ENCODE data around the gene GGT6. TPM values are rescaled to one million over a fixed set of nuclear protein-coding genes. Genes with fewer than 3 reads are reported as not detected.

Gene GGT6
- polyA plus RNA-seq, 4 donors: 0.19 to 11.3 (median 7.6) TPM

GRCh38 chr17:4511199-4511932, 49.0 kb downstream of the GGT6 start:
- DNase-seq (ENCODE audit: low read depth in 4 of 4, low spot score in 3 of 4): no peak

- DNase-seq (ENCODE audit: low read depth in 4 of 4, low spot score in 3 of 4): no peak
Observed at GRCh38 chr17:4510618-4510941, 49.8 kb downstream of the GGT6 start.

- DNase-seq (ENCODE audit: low read depth in 4 of 4, low spot score in 3 of 4): no peak
Observed at GRCh38 chr17:4509923-4510617, 50.3 kb downstream of the GGT6 start.

GRCh38 chr17:4509401-4509800, 51.0 kb downstream of the GGT6 start:
- DNase-seq (ENCODE audit: low read depth in 4 of 4, low spot score in 3 of 4): no peak

GRCh38 chr17:4508207-4508606, 52.2 kb downstream of the GGT6 start:
- DNase-seq (ENCODE audit: low read depth in 4 of 4, low spot score in 3 of 4): no peak

- DNase-seq (ENCODE audit: low read depth in 4 of 4, low spot score in 3 of 4): no peak
Observed at GRCh38 chr17:4507361-4508111, 52.8 kb downstream of the GGT6 start.

Other genes starting within 250 kb of the GGT6 start
- gene UBE2G1, start 193.9 kb downstream of the GGT6 start, polyA plus RNA-seq (ENCODE audit: insufficient read length in 4 of 4): 10 to 100 TPM; 42.9 to 70.2 (median 59.4) TPM
- gene SPNS3, start 126.6 kb downstream of the GGT6 start, polyA plus RNA-seq (ENCODE audit: insufficient read length in 4 of 4): 1 to 10 TPM in 3 of 4 donors, under 1 TPM in 1; 0.35 to 3.9 (median 2.2) TPM
- gene SPNS2, start 61.7 kb downstream of the GGT6 start, polyA plus RNA-seq (ENCODE audit: insufficient read length in 4 of 4): 10 to 100 TPM in 3 of 4 donors, 1 to 10 TPM in 1; 3.1 to 57.6 (median 30.3) TPM
- gene MYBBP1A, start 5.2 kb downstream of the GGT6 start, polyA plus RNA-seq (ENCODE audit: insufficient read length in 4 of 4): 10 to 100 TPM; 32.5 to 50.1 (median 36.3) TPM
- 10 to 100 TPM in 3 of 4 donors, 1 to 10 TPM in 1; 1.7 to 67.3 (median 52.0) TPM for gene SMTNL2, start 24.0 kb upstream of the GGT6 start, polyA plus RNA-seq (ENCODE audit: insufficient read length in 4 of 4)
- under 1 TPM; 0.50 to 0.75 (median 0.63) TPM for gene ALOX15, start 81.1 kb upstream of the GGT6 start, polyA plus RNA-seq (ENCODE audit: insufficient read length in 4 of 4)
- gene PELP1, start 143.6 kb upstream of the GGT6 start, polyA plus RNA-seq (ENCODE audit: insufficient read length in 4 of 4): 10 to 100 TPM; 36.2 to 56.5 (median 45.0) TPM
- gene ARRB2, start 150.1 kb upstream of the GGT6 start, polyA plus RNA-seq (ENCODE audit: insufficient read length in 4 of 4): 10 to 100 TPM; 27.9 to 42.1 (median 33.2) TPM
- gene MED11, start 170.9 kb upstream of the GGT6 start, polyA plus RNA-seq (ENCODE audit: insufficient read length in 4 of 4): 10 to 100 TPM; 14.6 to 26.5 (median 22.5) TPM
- under 1 TPM; 0.37 to 0.85 (median 0.58) TPM for gene ZMYND15, start 179.3 kb upstream of the GGT6 start, polyA plus RNA-seq (ENCODE audit: insufficient read length in 4 of 4)
- gene CXCL16, start 179.4 kb upstream of the GGT6 start, polyA plus RNA-seq (ENCODE audit: insufficient read length in 4 of 4): 10 to 100 TPM in 3 of 4 donors, 1 to 10 TPM in 1; 7.6 to 14.1 (median 11.9) TPM
- gene TM4SF5, start 211.3 kb upstream of the GGT6 start, polyA plus RNA-seq (ENCODE audit: insufficient read length in 4 of 4): 1 to 10 TPM in 2 of 4 donors, under 1 TPM in 2; 0.31 to 2.9 (median 1.5) TPM
- 1 to 10 TPM in 1 of 4 donors, under 1 TPM in 3; 0.41 to 1.2 (median 0.59) TPM for gene VMO1, start 225.8 kb upstream of the GGT6 start, polyA plus RNA-seq (ENCODE audit: insufficient read length in 4 of 4)
- 1 to 10 TPM in 3 of 4 donors, under 1 TPM in 1; 0.90 to 9.4 (median 3.5) TPM for gene GLTPD2, start 228.4 kb upstream of the GGT6 start, polyA plus RNA-seq (ENCODE audit: insufficient read length in 4 of 4)
- 100 to 1,000 TPM in 3 of 4 donors, 10 to 100 TPM in 1; 82.5 to 125 (median 120) TPM for gene PSMB6, start 235.6 kb upstream of the GGT6 start, polyA plus RNA-seq (ENCODE audit: insufficient read length in 4 of 4)
- 10 to 100 TPM; 31.9 to 48.7 (median 41.6) TPM for gene PLD2, start 246.6 kb upstream of the GGT6 start, polyA plus RNA-seq (ENCODE audit: insufficient read length in 4 of 4)

Data from left renal pelvis (tissue), 4 donors.